Ishikawa (cell line): Measurements from ENCODE around the gene DIP2C.

ENCODE experiments used
- CEBPB ChIP-seq: IDR thresholded peaks from 2 replicates; pipeline ENCODE4 v1.6.1; 2012
- CREB1 ChIP-seq: IDR thresholded peaks from 2 replicates; pipeline ENCODE4 v1.6.1; 2012; ENCODE audit warnings: low read depth
- EGR1 ChIP-seq: IDR thresholded peaks from 2 replicates; pipeline ENCODE4 v1.6.1; 2012
- EP300 ChIP-seq: IDR thresholded peaks from 2 replicates; pipeline ENCODE4 v1.6.1; 2012; ENCODE audit warnings: borderline replicate concordance
- FOXM1 ChIP-seq: IDR thresholded peaks from 2 replicates; pipeline ENCODE4 v1.6.1; 2012; ENCODE audit warnings: low read depth, borderline replicate concordance
- MAX ChIP-seq: IDR thresholded peaks from 2 replicates; pipeline ENCODE4 v1.6.1; 2012
- NFIC ChIP-seq: IDR thresholded peaks from 2 replicates; pipeline ENCODE4 v1.6.1; 2012
- RAD21 ChIP-seq: IDR thresholded peaks from 2 replicates; pipeline ENCODE4 v1.6.1; 2012; ENCODE audit warnings: low read depth
- TAF1 ChIP-seq: IDR thresholded peaks from 2 replicates; pipeline ENCODE4 v1.6.1; 2012; ENCODE audit warnings: low read depth, mild to moderate bottlenecking
- TCF12 ChIP-seq: IDR thresholded peaks from 2 replicates; pipeline ENCODE4 v1.6.1; 2012; ENCODE audit warnings: low read depth
- TEAD4 ChIP-seq: IDR thresholded peaks from 2 replicates; pipeline ENCODE4 v1.6.1; 2012
- YY1 ChIP-seq: IDR thresholded peaks from 2 replicates; pipeline ENCODE4 v1.6.1; 2012; ENCODE audit warnings: low read depth
- ZBTB7A ChIP-seq: IDR thresholded peaks from 2 replicates; pipeline ENCODE4 v1.6.1; 2012; ENCODE audit warnings: low read depth
- TF ChIP-seq, protein P1 (sequence below): IDR thresholded peaks from 2 replicates; pipeline ENCODE4 v1.6.1; 2012
- TF ChIP-seq, protein P2 (sequence below): IDR thresholded peaks from 2 replicates; pipeline ENCODE4 v1.6.1; 2012; ENCODE audit warnings: low read depth, mild to moderate bottlenecking

The DIP2C gene

DNA sequence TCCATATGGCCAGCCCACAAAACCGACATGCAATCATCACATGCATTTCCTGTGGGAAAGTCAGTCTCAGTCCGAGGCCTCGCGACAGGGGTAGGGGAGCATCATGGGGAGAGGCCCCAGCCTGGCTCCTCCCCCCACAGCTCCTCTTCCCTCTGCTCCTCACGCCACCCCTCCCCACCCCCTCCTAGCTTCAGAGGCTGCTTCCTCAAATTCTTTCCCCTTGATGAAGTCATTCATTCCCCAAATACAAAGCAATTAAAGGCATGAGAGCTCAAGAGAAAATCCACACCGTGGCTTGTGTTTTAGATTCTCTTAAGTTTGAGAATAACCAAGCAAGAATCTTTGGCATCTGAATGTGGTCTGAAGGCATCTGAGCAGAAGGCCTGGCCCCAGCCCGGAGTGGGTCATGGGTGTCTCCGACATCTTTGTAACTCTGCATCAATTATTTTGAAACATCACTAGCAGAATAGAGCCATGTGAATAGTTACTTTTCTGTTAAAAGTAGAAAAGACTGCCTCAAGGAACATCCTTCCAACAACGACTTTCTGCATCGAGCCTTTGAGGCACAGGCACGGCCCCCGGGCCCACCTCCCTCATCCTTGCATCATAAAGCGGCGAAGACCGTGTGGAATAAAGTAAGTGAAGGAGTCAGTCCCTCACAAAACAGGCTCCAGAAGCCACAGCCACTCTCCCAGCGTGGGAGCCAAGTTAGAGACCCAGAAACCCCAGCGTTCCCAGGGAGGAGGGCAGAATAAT lies 90.9 kb downstream of the DIP2C start:
- no peak for TF ChIP-seq RAD21

GRCh38 chr10:597976-598375 lies 91.5 kb downstream of the DIP2C start:
- TF ChIP-seq MAX (no peak), NFIC (no peak), TCF12 (no peak), YY1 (no peak), RAD21 (no peak), EGR1 (no peak), FOXM1 (no peak), CREB1 (no peak), TAF1 (no peak), EP300 (no peak)

GRCh38 chr10:596725-597345 lies 92.6 kb downstream of the DIP2C start:
- TF ChIP-seq TCF12 (no peak), EGR1 (no peak), YY1 (no peak), ZBTB7A (no peak), CREB1 (no peak), NFIC (no peak), FOXM1 (no peak), TEAD4 (no peak)
- TF ChIP-seq, protein P1, sequence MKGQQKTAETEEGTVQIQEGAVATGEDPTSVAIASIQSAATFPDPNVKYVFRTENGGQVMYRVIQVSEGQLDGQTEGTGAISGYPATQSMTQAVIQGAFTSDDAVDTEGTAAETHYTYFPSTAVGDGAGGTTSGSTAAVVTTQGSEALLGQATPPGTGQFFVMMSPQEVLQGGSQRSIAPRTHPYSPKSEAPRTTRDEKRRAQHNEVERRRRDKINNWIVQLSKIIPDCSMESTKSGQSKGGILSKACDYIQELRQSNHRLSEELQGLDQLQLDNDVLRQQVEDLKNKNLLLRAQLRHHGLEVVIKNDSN = no peak

GRCh38 chr10:595473-595872 lies 94.0 kb downstream of the DIP2C start:
- TF ChIP-seq CREB1 (no peak), FOXM1 (no peak), MAX (no peak), NFIC (no peak), ZBTB7A (no peak), CEBPB (no peak)
- TF ChIP-seq, protein P1 = no peak

GRCh38 chr10:594584-595270 lies 94.7 kb downstream of the DIP2C start:
- TF ChIP-seq ZBTB7A (no peak), FOXM1 (no peak), CEBPB (no peak), NFIC (no peak), EGR1 (no peak), TCF12 (no peak), MAX (no peak), EP300 (no peak), TEAD4 (no peak), TAF1 (no peak), CREB1 (no peak), YY1 (no peak), RAD21 (no peak)
- TF ChIP-seq, protein P2, sequence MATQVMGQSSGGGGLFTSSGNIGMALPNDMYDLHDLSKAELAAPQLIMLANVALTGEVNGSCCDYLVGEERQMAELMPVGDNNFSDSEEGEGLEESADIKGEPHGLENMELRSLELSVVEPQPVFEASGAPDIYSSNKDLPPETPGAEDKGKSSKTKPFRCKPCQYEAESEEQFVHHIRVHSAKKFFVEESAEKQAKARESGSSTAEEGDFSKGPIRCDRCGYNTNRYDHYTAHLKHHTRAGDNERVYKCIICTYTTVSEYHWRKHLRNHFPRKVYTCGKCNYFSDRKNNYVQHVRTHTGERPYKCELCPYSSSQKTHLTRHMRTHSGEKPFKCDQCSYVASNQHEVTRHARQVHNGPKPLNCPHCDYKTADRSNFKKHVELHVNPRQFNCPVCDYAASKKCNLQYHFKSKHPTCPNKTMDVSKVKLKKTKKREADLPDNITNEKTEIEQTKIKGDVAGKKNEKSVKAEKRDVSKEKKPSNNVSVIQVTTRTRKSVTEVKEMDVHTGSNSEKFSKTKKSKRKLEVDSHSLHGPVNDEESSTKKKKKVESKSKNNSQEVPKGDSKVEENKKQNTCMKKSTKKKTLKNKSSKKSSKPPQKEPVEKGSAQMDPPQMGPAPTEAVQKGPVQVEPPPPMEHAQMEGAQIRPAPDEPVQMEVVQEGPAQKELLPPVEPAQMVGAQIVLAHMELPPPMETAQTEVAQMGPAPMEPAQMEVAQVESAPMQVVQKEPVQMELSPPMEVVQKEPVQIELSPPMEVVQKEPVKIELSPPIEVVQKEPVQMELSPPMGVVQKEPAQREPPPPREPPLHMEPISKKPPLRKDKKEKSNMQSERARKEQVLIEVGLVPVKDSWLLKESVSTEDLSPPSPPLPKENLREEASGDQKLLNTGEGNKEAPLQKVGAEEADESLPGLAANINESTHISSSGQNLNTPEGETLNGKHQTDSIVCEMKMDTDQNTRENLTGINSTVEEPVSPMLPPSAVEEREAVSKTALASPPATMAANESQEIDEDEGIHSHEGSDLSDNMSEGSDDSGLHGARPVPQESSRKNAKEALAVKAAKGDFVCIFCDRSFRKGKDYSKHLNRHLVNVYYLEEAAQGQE = no peak
- TF ChIP-seq, protein P1 = no peak

GRCh38 chr10:593901-594457 lies 95.5 kb downstream of the DIP2C start:
- TF ChIP-seq TEAD4 = no peak
- TF ChIP-seq, protein P1 = no peak
- no peak for TF ChIP-seq EP300
- no peak for TF ChIP-seq TAF1
- no peak for TF ChIP-seq TCF12
- TF ChIP-seq FOXM1 = no peak
- no peak for TF ChIP-seq NFIC
- no peak for TF ChIP-seq RAD21
